Endothelial cell of umbilical vein (primary cell): ENCODE data around the gene CNBD2. TPM values are rescaled to one million over a fixed set of nuclear protein-coding genes. Genes with fewer than 3 reads are reported as not detected.

Source experiments
- BruUV-seq: library from RNA; stranded (reverse); fragments of 400-500 nt; replicated peaks from 2 replicates; lab custom pipeline; 2021; lab: Mats Ljungman, UMichigan
- CTCF ChIA-PET: fragments of 300-600, 350-600 bp; sonication (Branson Sonifier 250); formaldehyde crosslinking; loops from one replicate; lab custom pipeline; 2021; ENCODE audit warnings: antibody characterized with exemption, inconsistent platforms; lab: Charles Lee
- POLR2A ChIA-PET: fragments of 300-600, 350-600 bp; sonication (Branson Sonifier 250); formaldehyde crosslinking; loops from one replicate; lab custom pipeline; 2021; ENCODE audit warnings: antibody characterized with exemption, inconsistent platforms; lab: Charles Lee
- DNase-seq: peaks from one replicate; pipeline ENCODE4 v3.0.0-alpha.2; 2011; ENCODE audit warnings: low read depth, low spot score
- FAIRE-seq: peaks from 2 replicates; lab custom pipeline; 2011; peaks lifted over from hg19 to GRCh38; lab: Jason Lieb, UNC
- H2AFZ ChIP-seq: 2 replicates; pipeline ENCODE4 v1.6.0; 2012; ENCODE audit warnings: low read depth, low read length, control low read depth, inconsistent platforms
- H3K27ac ChIP-seq: 2 replicates; pipeline ENCODE4 v1.5.1; 2011; ENCODE audit warnings: low read depth, mild to moderate bottlenecking, control low read depth, low read length, moderate library complexity; ENCODE audit not compliant: insufficient read depth
- H3K27me3 ChIP-seq, 2 experiments: 2 replicates each; pipeline versions ENCODE4 v1.6.0 to v1.6.1; 2011; ENCODE audit warnings: low read length in 2 of 2, mixed read lengths in 1 of 2; ENCODE audit not compliant: control insufficient read depth in 2 of 2, insufficient read depth in 2 of 2
- H3K36me3 ChIP-seq, 2 experiments: 2 replicates in 1 of 2; 3 replicates in 1 of 2; pipeline ENCODE4 v1.5.1; 2011; ENCODE audit warnings: low read length in 2 of 2, mild to moderate bottlenecking in 1 of 2, moderate library complexity in 1 of 2; ENCODE audit not compliant: control insufficient read depth in 2 of 2, insufficient read depth in 2 of 2; ENCODE audit errors: extremely low read depth in 1 of 2
- H3K4me1 ChIP-seq: 3 replicates; pipeline ENCODE4 v1.5.1; 2011; ENCODE audit warnings: mild to moderate bottlenecking, low read length; ENCODE audit not compliant: control insufficient read depth, insufficient read depth; ENCODE audit errors: extremely low read depth
- H3K4me2 ChIP-seq: 2 replicates; pipeline ENCODE4 v1.6.1; 2011; ENCODE audit warnings: low read length, control low read depth, mixed read lengths; ENCODE audit not compliant: insufficient read depth
- H3K4me3 ChIP-seq, 3 experiments: fragments of 200-600 bp in 1 of 3; sonication (generic), shearing (Covaris generic) in 1 of 3; replicated peaks in 1 of 3; 2 replicates each; pipeline ENCODE4 v1.5.1; 2011 to 2016; ENCODE audit warnings: control low read depth in 3 of 3, low read length in 3 of 3, mild to moderate bottlenecking in 2 of 3, inconsistent platforms in 1 of 3, low read depth in 1 of 3, moderate library complexity in 1 of 3; ENCODE audit not compliant: insufficient read depth in 1 of 3
- H3K79me2 ChIP-seq: 2 replicates; pipeline ENCODE4 v1.6.0; 2012; ENCODE audit warnings: low read length, inconsistent platforms; ENCODE audit not compliant: control insufficient read depth, insufficient read depth
- H3K9ac ChIP-seq: replicated peaks from 2 replicates; pipeline ENCODE3; 2011; ENCODE audit warnings: low read length, control low read depth; ENCODE audit not compliant: insufficient read depth; ENCODE audit errors: extremely low read depth
- H3K9me1 ChIP-seq: replicated peaks from 3 replicates; pipeline ENCODE4 v1.6.0; 2011; ENCODE audit warnings: mild to moderate bottlenecking, low read length; ENCODE audit not compliant: control insufficient read depth, insufficient read depth; ENCODE audit errors: extremely low read depth
- H3K9me3 ChIP-seq: replicated peaks from 2 replicates; pipeline ENCODE4 v1.5.1; 2012; ENCODE audit warnings: low read length, inconsistent platforms; ENCODE audit not compliant: control insufficient read depth, insufficient read depth
- H4K20me1 ChIP-seq: replicated peaks from 2 replicates; pipeline ENCODE3; 2011; ENCODE audit warnings: mild to moderate bottlenecking, low read length; ENCODE audit not compliant: control insufficient read depth, insufficient read depth; ENCODE audit errors: extremely low read depth
- CTCF ChIP-seq, 2 donors: IDR thresholded peaks; 1 replicate in 1 of 2; 2 replicates in 1 of 2; pipeline ENCODE4 v1.5.1; 2011; ENCODE audit warnings: low read length in 2 of 2, mild to moderate bottlenecking in 2 of 2, moderate library complexity in 2 of 2, control low read depth in 1 of 2, inconsistent platforms in 1 of 2, low read depth in 1 of 2; ENCODE audit not compliant: insufficient read depth in 1 of 2; ENCODE audit errors: extremely low read depth in 1 of 2
- EZH2 ChIP-seq: IDR thresholded peaks from 2 replicates; pipeline ENCODE4 v1.6.1; 2012; ENCODE audit warnings: borderline replicate concordance, low read depth, mild to moderate bottlenecking, moderate library complexity, low read length, inconsistent platforms; ENCODE audit not compliant: severe bottlenecking
- FOS ChIP-seq: IDR thresholded peaks from 2 replicates; pipeline ENCODE4 v1.6.1; 2011; ENCODE audit warnings: mild to moderate bottlenecking, low read length, moderate library complexity, borderline replicate concordance; ENCODE audit not compliant: insufficient read depth
- GATA2 ChIP-seq: IDR thresholded peaks from 2 replicates; pipeline ENCODE4 v1.7.0; 2011; ENCODE audit warnings: low read depth, mild to moderate bottlenecking, moderate library complexity, mixed read lengths, low read length; ENCODE audit not compliant: insufficient read length, insufficient read depth
- JUN ChIP-seq: IDR thresholded peaks from 2 replicates; pipeline ENCODE4 v1.6.1; 2011; ENCODE audit warnings: borderline replicate concordance, low read depth; ENCODE audit not compliant: insufficient read length, insufficient read depth
- MYC ChIP-seq: IDR thresholded peaks from one replicate; pipeline ENCODE4 v1.6.1; 2011; ENCODE audit warnings: mild to moderate bottlenecking, low read depth, low read length
- POLR2A ChIP-seq: IDR thresholded peaks from 2 replicates; pipeline ENCODE4 v1.6.1; 2012; ENCODE audit warnings: low read depth, mild to moderate bottlenecking, control low read depth, low read length
- POLR2AphosphoS5 ChIP-seq: IDR thresholded peaks from 2 replicates; pipeline ENCODE4 v1.6.1; 2012; ENCODE audit warnings: low read depth, mild to moderate bottlenecking, control low read depth, low read length, moderate library complexity; ENCODE audit not compliant: insufficient read depth
- dilution Hi-C: fragments of 300-500 bp; cut with MboI; formaldehyde crosslinking; loops from one replicate; pipeline ENCODE4 v1.15.0; 2019; ENCODE audit warnings: low sequenced_read_pairs; ENCODE audit not compliant: extremely low pct_ligation_motif_present
- intact Hi-C: fragments of 100-400 bp; cut with micrococcal nuclease; formaldehyde crosslinking; loops from one replicate; pipeline ENCODE4 v1.10.0; 2022
- polyA plus RNA-seq, 4 experiments: library from polyadenylated mRNA; depleted of rRNA in 3 of 4; stranded (reverse) in 3 of 4; unstranded in 1 of 4; fragments of >200 nt; gene quantifications; 2 replicates each; pipeline versions ENCODE4 v1.2.1 to v1.2.3, GENCODE V29; 2011 to 2012; ENCODE audit warnings: missing spikeins in 1 of 4
- total RNA-seq: library from RNA; stranded (reverse); gene quantifications from 2 replicates; pipeline ENCODE4 v1.2.3, GENCODE V29; 2021
- TF ChIP-seq, protein P1 (sequence below): IDR thresholded peaks from 2 replicates; pipeline ENCODE4 v1.6.1; 2011; ENCODE audit not compliant: insufficient read depth, insufficient read length

Gene CNBD2
- total and polyA plus RNA-seq, 2 donors (not counting 3 experiments of a cell fraction or from before 2014, with no cell fraction given) = 4.9 to 7.5 TPM

GRCh38 chr20:35979544-35979943 lies 11.2 kb downstream of the CNBD2 start:
- no peaks in the 10 kb centered on the region for H3K36me3 ChIP-seq
- H3K27ac ChIP-seq = no peak overlapping the region
- no peak for DNase-seq
- POLR2A ChIA-PET = no interaction called here
- CTCF ChIA-PET = interaction anchor here (1.7 to 6.6 kb wide), 3 partner anchors 11 to 177 kb away, joined by 3 to 49 read pairs (median 37); no protein-coding TSS in a partner anchor
- no peak for FAIRE-seq
- no peaks in the 10 kb centered on the region for H3K4me1 ChIP-seq
- intact Hi-C loops = no loop called here
- no peaks in the 10 kb centered on the region for H3K9me3 ChIP-seq
- H3K4me3 ChIP-seq = no peak overlapping the region
- H4K20me1 ChIP-seq = no peaks in the 10 kb centered on the region
- no peaks in the 10 kb centered on the region for H3K9me1 ChIP-seq
- H3K9ac ChIP-seq = no peak overlapping the region
- H2AFZ ChIP-seq = no peak overlapping the region
- H3K27me3 ChIP-seq = peaks cover 2 to 8% of the 10 kb centered on the region in 2 experiments
- no peak overlapping the region for H3K4me2 ChIP-seq
- no TSS peak for BruUV-seq
- dilution Hi-C loops = no loop called here
- H3K79me2 ChIP-seq = no peaks in the 10 kb centered on the region
- TF ChIP-seq, protein P1, sequence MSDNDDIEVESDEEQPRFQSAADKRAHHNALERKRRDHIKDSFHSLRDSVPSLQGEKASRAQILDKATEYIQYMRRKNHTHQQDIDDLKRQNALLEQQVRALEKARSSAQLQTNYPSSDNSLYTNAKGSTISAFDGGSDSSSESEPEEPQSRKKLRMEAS = no peak
- TF ChIP-seq POLR2AphosphoS5 (no peak), EZH2 (no peak), GATA2 (no peak), JUN (no peak), FOS (no peak), MYC (no peak)

DNA sequence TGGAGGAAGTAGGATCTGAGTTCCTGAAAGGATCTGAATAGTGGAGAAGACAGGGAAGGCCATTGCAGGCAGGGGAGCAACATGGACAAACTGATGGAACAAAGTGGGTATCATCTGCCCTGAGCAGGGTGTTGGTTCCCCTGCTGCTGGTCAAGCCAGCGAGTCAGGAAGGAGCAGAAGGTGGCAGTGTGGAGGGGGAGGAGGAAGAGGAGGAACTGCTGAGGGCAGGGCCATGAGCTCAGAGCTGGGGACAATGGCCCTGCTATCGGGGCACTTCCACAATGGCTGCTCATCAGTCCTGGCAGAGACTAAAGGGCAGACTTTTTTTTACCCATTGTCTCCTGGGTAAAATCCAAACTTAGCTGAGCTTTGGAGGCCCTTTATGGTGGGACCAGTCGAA lies 13.6 kb downstream of the CNBD2 start:
- DNase-seq (no peak), FAIRE-seq (no peak)
- dilution Hi-C loops (no loop called here), intact Hi-C loops (no loop called here)
- no peak overlapping the region for H3K27ac ChIP-seq
- H3K36me3 ChIP-seq = no peaks in the 10 kb centered on the region
- no peak overlapping the region for H2AFZ ChIP-seq
- H3K9ac ChIP-seq = no peak overlapping the region
- BruUV-seq = no TSS peak
- no peaks in the 10 kb centered on the region for H3K4me1 ChIP-seq
- H3K79me2 ChIP-seq = no peaks in the 10 kb centered on the region
- no peak overlapping the region for H3K4me3 ChIP-seq
- no peaks in the 10 kb centered on the region for H4K20me1 ChIP-seq
- no peak for TF ChIP-seq FOS
- TF ChIP-seq POLR2AphosphoS5 = no peak
- TF ChIP-seq, protein P1 = no peak
- TF ChIP-seq MYC = no peak
- no peak for TF ChIP-seq JUN
- no peak for TF ChIP-seq CTCF (IDR thresholded peaks at IDR 0.05; ENCODE audit: extremely low read depth in 1 of 2, insufficient read depth in 1 of 2, low read depth in 1 of 2, low read length in 2 of 2)
- no peak for TF ChIP-seq EZH2
- TF ChIP-seq POLR2A = no peak
- ChIA-PET CTCF (interaction anchor here (1.8 to 6.6 kb wide), 5 partner anchors 9 to 221 kb away, joined by 7 to 49 read pairs (median 16); no protein-coding TSS in a partner anchor), POLR2A (no interaction called here)
- no peaks in the 10 kb centered on the region for H3K9me1 ChIP-seq
- peaks cover 2 to 8% of the 10 kb centered on the region in 2 experiments for H3K27me3 ChIP-seq
- H3K9me3 ChIP-seq = no peaks in the 10 kb centered on the region
- H3K4me2 ChIP-seq = no peak overlapping the region
